Mucosa of rectum (tissue), 2 donors: ENCODE data around the gene NVL.
"Not testable (repeated sequence)": the region's sequence is repeated elsewhere in the genome, so short reads cannot be mapped to it uniquely, and the experiment has no call there.

ENCODE experiments used
- H3K27ac ChIP-seq, 2 donors: one replicate each; pipeline ENCODE4 v1.7.0; 2013; ENCODE audit warnings: inconsistent platforms in 2 of 2, low read depth in 2 of 2, low read length in 2 of 2
- H3K27me3 ChIP-seq, 2 donors: one replicate each; pipeline ENCODE4 v1.7.0; 2013; ENCODE audit warnings: low read length in 2 of 2; ENCODE audit not compliant: control insufficient read depth in 2 of 2, insufficient read depth in 2 of 2
- H3K36me3 ChIP-seq, 2 donors: one replicate each; pipeline ENCODE4 v1.7.0; 2013; ENCODE audit warnings: low read length in 2 of 2; ENCODE audit not compliant: control insufficient read depth in 2 of 2, insufficient read depth in 2 of 2
- H3K4me1 ChIP-seq, 2 donors: one replicate each; pipeline ENCODE4 v1.7.0; 2013; ENCODE audit warnings: low read length in 2 of 2, mild to moderate bottlenecking in 1 of 2; ENCODE audit not compliant: control insufficient read depth in 2 of 2, insufficient read depth in 2 of 2
- H3K4me3 ChIP-seq, 2 donors: one replicate each; pipeline ENCODE4 v1.7.0; 2013; ENCODE audit warnings: low read length in 2 of 2
- H3K9ac ChIP-seq, 2 donors: one replicate each; pipeline ENCODE4 v1.7.0; 2013; ENCODE audit warnings: low read length in 2 of 2, low read depth in 1 of 2, mild to moderate bottlenecking in 1 of 2
- H3K9me3 ChIP-seq, 2 donors: one replicate each; pipeline ENCODE4 v1.7.0; 2013; ENCODE audit warnings: low read length in 2 of 2; ENCODE audit not compliant: control insufficient read depth in 2 of 2
- donor health status: healthy.
- donor health status: Normal muscosa, but diverticular disease.

NVL gene

GRCh38 chr1:224356685-224357625 is 27.0 kb upstream of the NVL start, which contains the start of gene CNIH4:
TSS of gene CNIH4 (plus strand) at chr1:224356879. CDS start at chr1:224356925, 46 bp downstream.
- Histone ChIP-seq H3K27me3 (no peaks in the 10 kb centered on the region), H3K4me3 (peak within 1 kb of the TSS; percentile 90 to 97), H3K9me3 (no peaks in the 10 kb centered on the region), H3K36me3 (no peaks in the 10 kb centered on the region), H3K27ac (peak within 1 kb of the TSS; percentile 87 to 90), H3K9ac (peak within 1 kb of the TSS; percentile 63 to 87), H3K4me1 (peaks cover 19 to 31% of the 10 kb centered on the region in 2 donors)

- Histone ChIP-seq H3K36me3 (no peaks in the 10 kb centered on the region), H3K9me3 (no peaks in the 10 kb centered on the region), H3K9ac (no peak overlapping the region), H3K4me3 (no peak overlapping the region), H3K4me1 (peaks cover 19 to 31% of the 10 kb centered on the region in 2 donors), H3K27me3 (no peaks in the 10 kb centered on the region), H3K27ac (peak overlapping the region; percentile 48 to 59)
Observed at GRCh38 chr1:224353975-224354925, 24.3 kb upstream of the NVL start.

GRCh38 chr1:224352436-224353085 is 22.6 kb upstream of the NVL start:
- H3K9me3 ChIP-seq, H3K36me3 ChIP-seq, H3K9ac ChIP-seq, H3K27ac ChIP-seq, H3K27me3 ChIP-seq, H3K4me3 ChIP-seq: not testable (repeated sequence)
- H3K4me1 ChIP-seq, result peaks cover 11 to 17% of the 10 kb centered on the region in 2 donors

- H3K27me3 ChIP-seq, H3K4me3 ChIP-seq, H3K4me1 ChIP-seq, H3K27ac ChIP-seq, H3K9me3 ChIP-seq, H3K9ac ChIP-seq, H3K36me3 ChIP-seq: not testable (repeated sequence)
Observed at GRCh38 chr1:224349716-224350115, 19.7 kb upstream of the NVL start.

GRCh38 chr1:224348137-224348536 is 18.2 kb upstream of the NVL start:
- H3K36me3 ChIP-seq, result no peaks in the 10 kb centered on the region
- no peak overlapping the region for H3K27ac ChIP-seq
- H3K9ac ChIP-seq, result no peak overlapping the region
- no peaks in the 10 kb centered on the region for H3K4me1 ChIP-seq
- H3K27me3 ChIP-seq, result no peaks in the 10 kb centered on the region
- H3K9me3 ChIP-seq, result peaks cover 0 to 6% of the 10 kb centered on the region in 2 donors
- no peak overlapping the region for H3K4me3 ChIP-seq

GRCh38 chr1:224343679-224344078 is 13.7 kb upstream of the NVL start:
- H3K9me3 ChIP-seq, result peaks cover 0 to 6% of the 10 kb centered on the region in 2 donors
- H3K4me1 ChIP-seq, result peaks cover 0 to 3% of the 10 kb centered on the region in 2 donors
- H3K9ac ChIP-seq, result no peak overlapping the region
- no peaks in the 10 kb centered on the region for H3K27me3 ChIP-seq
- H3K4me3 ChIP-seq, result no peak overlapping the region
- H3K27ac ChIP-seq, result no peak overlapping the region
- H3K36me3 ChIP-seq, result no peaks in the 10 kb centered on the region

- Histone ChIP-seq H3K4me3 (peak overlapping the region; percentile 39 to 54), H3K9ac (peak overlapping the region in 1 of 2 donors; percentile 48)
- H3K27ac ChIP-seq, H3K9me3 ChIP-seq, H3K27me3 ChIP-seq, H3K4me1 ChIP-seq, H3K36me3 ChIP-seq: not testable (repeated sequence)
Observed at GRCh38 chr1:224340453-224341384, 10.7 kb upstream of the NVL start.

GRCh38 chr1:224339442-224340033 is 9.6 kb upstream of the NVL start:
- no peak overlapping the region for H3K4me3 ChIP-seq
- H3K9me3 ChIP-seq, result peaks cover 0 to 6% of the 10 kb centered on the region in 2 donors
- no peaks in the 10 kb centered on the region for H3K27me3 ChIP-seq
- no peaks in the 10 kb centered on the region for H3K36me3 ChIP-seq
- H3K27ac ChIP-seq, result no peak overlapping the region
- no peak overlapping the region for H3K9ac ChIP-seq
- H3K4me1 ChIP-seq, result peaks cover 0 to 3% of the 10 kb centered on the region in 2 donors
